Measurements from ENCODE around the gene FAM219A. TPM values are rescaled to one million over a fixed set of nuclear protein-coding genes. Genes with fewer than 3 reads are reported as not detected.

The FAM219A gene
- total RNA-seq, 1 donor from 2014 or later = 25.9 TPM

DNA sequence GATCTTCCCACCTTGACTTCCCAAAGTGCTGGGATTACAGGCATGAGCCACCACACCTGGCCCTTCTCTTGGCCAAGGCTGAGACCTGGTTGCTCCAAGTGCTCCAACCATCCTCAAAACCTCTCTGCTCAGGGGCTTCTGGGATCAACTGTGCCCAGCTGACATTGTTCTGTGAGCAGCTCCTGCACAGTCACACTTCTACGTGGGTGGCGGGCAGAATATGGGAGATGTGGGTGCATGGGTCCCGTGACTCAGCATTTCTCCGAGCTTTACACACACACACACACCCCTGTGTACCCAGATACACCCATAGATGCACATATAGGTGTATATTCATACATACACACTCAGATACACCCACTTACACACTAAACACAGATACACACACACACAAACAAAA, 71.1 kb downstream of the FAM219A start:
- no peak overlapping the region for H3K27ac Mint-ChIP-seq (ENCODE audit: unreplicated experiment)
- H3K36me3 Mint-ChIP-seq (ENCODE audit: unreplicated experiment) = no peaks in the 10 kb centered on the region
- no peak for DNase-seq (ENCODE audit: extremely low spot score, unreplicated experiment)
- no peaks in the 10 kb centered on the region for H3K9me3 Mint-ChIP-seq (ENCODE audit: unreplicated experiment)
- H3K27me3 Mint-ChIP-seq (ENCODE audit: unreplicated experiment) = peaks cover 39% of the 10 kb centered on the region
- H3K4me3 Mint-ChIP-seq (ENCODE audit: unreplicated experiment) = no peak overlapping the region
- TF ChIP-seq, protein P1, sequence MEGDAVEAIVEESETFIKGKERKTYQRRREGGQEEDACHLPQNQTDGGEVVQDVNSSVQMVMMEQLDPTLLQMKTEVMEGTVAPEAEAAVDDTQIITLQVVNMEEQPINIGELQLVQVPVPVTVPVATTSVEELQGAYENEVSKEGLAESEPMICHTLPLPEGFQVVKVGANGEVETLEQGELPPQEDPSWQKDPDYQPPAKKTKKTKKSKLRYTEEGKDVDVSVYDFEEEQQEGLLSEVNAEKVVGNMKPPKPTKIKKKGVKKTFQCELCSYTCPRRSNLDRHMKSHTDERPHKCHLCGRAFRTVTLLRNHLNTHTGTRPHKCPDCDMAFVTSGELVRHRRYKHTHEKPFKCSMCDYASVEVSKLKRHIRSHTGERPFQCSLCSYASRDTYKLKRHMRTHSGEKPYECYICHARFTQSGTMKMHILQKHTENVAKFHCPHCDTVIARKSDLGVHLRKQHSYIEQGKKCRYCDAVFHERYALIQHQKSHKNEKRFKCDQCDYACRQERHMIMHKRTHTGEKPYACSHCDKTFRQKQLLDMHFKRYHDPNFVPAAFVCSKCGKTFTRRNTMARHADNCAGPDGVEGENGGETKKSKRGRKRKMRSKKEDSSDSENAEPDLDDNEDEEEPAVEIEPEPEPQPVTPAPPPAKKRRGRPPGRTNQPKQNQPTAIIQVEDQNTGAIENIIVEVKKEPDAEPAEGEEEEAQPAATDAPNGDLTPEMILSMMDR (IDR thresholded peaks at IDR 0.05) = no peak
- H3K4me1 Mint-ChIP-seq (ENCODE audit: unreplicated experiment) = no peaks in the 10 kb centered on the region

DNA sequence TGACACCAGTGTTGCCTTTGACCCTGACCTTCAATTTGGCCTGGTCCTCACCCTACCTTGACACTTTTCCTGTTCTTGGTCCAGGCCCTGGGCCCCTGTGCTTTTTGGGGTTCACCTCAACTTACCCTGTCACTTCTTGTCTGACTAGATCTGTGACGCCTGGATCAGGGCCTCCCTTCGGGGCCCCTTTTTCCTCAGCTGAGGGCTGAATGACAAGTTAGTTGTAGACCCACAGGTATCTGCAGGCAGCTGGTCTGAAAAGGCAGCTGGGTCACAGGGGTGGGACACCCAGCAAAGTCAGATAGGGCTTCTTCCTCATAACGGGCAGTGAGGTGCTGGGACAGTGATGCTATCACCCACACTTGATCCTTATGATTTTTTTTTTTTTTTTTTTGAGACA, 71.7 kb downstream of the FAM219A start:
- no peaks in the 10 kb centered on the region for H3K4me1 Mint-ChIP-seq (ENCODE audit: unreplicated experiment)
- no peaks in the 10 kb centered on the region for H3K36me3 Mint-ChIP-seq (ENCODE audit: unreplicated experiment)
- H3K27ac Mint-ChIP-seq (ENCODE audit: unreplicated experiment) = no peak overlapping the region
- H3K9me3 Mint-ChIP-seq (ENCODE audit: unreplicated experiment) = no peaks in the 10 kb centered on the region
- no peak for DNase-seq (ENCODE audit: extremely low spot score, unreplicated experiment)
- no peak overlapping the region for H3K4me3 Mint-ChIP-seq (ENCODE audit: unreplicated experiment)
- TF ChIP-seq, protein P1 (IDR thresholded peaks at IDR 0.05) = no peak
- peaks cover 35% of the 10 kb centered on the region for H3K27me3 Mint-ChIP-seq (ENCODE audit: unreplicated experiment)

DNA sequence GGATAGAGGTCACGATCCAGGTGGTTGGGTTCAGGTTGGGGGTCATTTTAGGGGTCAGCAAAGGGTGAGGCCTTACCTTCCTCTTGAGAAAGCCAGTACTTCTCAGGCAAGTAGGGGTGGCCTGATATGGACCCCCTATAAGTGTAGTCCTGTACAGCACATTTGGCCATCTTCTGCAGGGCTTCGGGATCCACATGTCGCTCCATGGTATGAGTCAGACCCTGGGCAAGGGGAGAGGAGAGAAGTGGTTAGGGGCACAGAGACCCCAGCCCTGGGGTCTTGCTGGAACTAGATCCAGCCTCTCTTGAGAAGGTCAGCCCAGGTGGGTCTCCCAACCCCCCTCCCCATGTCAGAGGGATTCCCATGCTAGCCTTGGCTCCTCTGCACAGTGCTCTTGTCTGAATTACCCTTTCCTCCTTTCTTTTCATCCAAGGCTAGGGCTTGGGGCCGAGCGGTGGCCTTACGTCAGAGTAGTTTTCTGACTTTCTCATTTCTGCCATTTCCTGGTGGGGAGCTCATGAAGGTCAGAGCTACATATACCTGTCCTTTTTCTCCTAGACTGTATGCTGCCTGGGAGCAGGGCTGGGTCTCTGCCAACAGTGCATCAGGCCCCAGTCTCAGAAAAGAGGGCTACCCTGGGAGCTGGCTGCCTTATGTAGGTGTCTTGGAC, 72.7 kb downstream of the FAM219A start:
- Mint-ChIP-seq H3K27ac (ENCODE audit: unreplicated experiment) (no peak overlapping the region), H3K4me1 (ENCODE audit: unreplicated experiment) (no peaks in the 10 kb centered on the region), H3K27me3 (ENCODE audit: unreplicated experiment) (peaks cover 27% of the 10 kb centered on the region), H3K9me3 (ENCODE audit: unreplicated experiment) (no peaks in the 10 kb centered on the region), H3K36me3 (ENCODE audit: unreplicated experiment) (no peaks in the 10 kb centered on the region), H3K4me3 (ENCODE audit: unreplicated experiment) (no peak overlapping the region)
- no peak for DNase-seq (ENCODE audit: extremely low spot score, unreplicated experiment)
- TF ChIP-seq, protein P1 (IDR thresholded peaks at IDR 0.05) = no peak

DNA sequence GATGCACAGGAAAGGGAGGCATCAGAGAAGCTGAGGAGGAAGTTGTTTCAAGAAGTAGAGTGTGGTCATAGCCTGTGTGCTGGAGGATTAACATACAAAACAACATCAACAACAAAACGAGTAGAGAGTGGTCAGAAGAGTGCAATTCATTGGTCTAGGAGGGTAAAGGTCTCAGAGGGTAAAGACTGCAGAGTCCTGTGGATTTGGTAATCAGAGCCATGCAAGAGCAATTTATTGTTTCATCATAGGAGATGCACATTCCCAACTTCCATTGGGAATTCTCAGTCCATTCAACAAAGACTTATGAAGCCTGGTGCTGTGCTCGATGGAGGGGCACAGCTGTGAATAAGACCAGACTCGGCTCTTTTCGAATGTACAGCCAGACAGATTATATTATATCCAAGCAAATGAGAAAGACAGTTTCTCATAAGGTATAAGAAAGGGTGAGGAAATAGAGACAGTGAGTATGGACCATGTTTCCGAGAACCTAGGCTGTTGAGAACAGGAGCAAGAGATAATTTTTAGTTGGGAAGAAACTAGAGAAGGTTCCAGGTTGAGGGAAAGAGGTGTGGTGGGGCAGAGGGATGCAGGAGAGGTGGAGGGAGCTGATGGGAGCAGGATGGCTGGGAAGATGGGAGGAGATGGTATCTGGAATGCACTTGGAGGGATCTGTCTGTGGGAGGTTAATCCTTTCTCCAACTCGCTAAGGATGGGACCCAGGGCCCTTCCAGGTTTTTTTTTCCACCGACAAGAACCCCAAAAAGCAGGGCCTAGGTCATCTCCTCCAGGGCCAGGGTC, 73.8 kb downstream of the FAM219A start:
- TF ChIP-seq, protein P1 (IDR thresholded peaks at IDR 0.05) = no peak
- Mint-ChIP-seq H3K4me1 (ENCODE audit: unreplicated experiment) (peaks cover 4% of the 10 kb centered on the region), H3K27ac (ENCODE audit: unreplicated experiment) (no peak overlapping the region), H3K36me3 (ENCODE audit: unreplicated experiment) (no peaks in the 10 kb centered on the region), H3K4me3 (ENCODE audit: unreplicated experiment) (no peak overlapping the region), H3K27me3 (ENCODE audit: unreplicated experiment) (peaks cover 25% of the 10 kb centered on the region), H3K9me3 (ENCODE audit: unreplicated experiment) (no peaks in the 10 kb centered on the region)
- DNase-seq (ENCODE audit: extremely low spot score, unreplicated experiment) = no peak

DNA sequence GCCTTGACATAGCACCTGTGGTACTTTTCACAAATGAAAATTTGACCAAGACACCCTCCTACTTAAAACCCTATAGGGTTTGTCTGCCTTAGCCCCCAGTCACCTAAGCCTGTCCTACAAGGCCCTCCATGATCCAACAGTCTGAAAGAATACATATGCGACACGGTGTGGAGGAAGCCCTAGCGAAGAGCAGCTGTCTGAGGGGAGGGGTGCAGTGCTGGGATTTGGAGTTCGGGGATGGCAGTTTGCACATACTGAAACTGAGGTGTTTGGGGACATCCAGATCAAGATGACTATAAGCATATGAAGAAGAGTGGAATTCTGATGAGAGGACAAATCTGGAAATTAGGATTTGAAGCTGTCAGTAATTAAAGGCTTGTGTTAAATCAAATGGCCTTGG, 74.5 kb downstream of the FAM219A start:
- Mint-ChIP-seq H3K36me3 (ENCODE audit: unreplicated experiment) (no peaks in the 10 kb centered on the region), H3K4me3 (ENCODE audit: unreplicated experiment) (no peak overlapping the region), H3K27me3 (ENCODE audit: unreplicated experiment) (peaks cover 25% of the 10 kb centered on the region), H3K27ac (ENCODE audit: unreplicated experiment) (no peak overlapping the region), H3K9me3 (ENCODE audit: unreplicated experiment) (no peaks in the 10 kb centered on the region), H3K4me1 (ENCODE audit: unreplicated experiment) (peaks cover 8% of the 10 kb centered on the region)
- TF ChIP-seq, protein P1 (IDR thresholded peaks at IDR 0.05) = no peak
- no peak for DNase-seq (ENCODE audit: extremely low spot score, unreplicated experiment)

Measured in osteocyte (in vitro differentiated cells).